Lower leg skin (tissue), 4 donors: ENCODE results near the gene LGALS14. TPM values are rescaled to one million over a fixed set of nuclear protein-coding genes. Genes with fewer than 3 reads are reported as not detected.

Experiments
- DNase-seq, 2 donors: peaks; one replicate each; pipeline ENCODE4 v3.0.0-alpha.2; 2019; ENCODE audit warnings: low spot score in 2 of 2
- H3K4me3 ChIP-seq: fragments of 200-600 bp; sonication (generic); 2 replicates; pipeline ENCODE4 v1.5.1; 2017; ENCODE audit warnings: mild to moderate bottlenecking, low read depth; ENCODE audit not compliant: poor library complexity, severe bottlenecking
- CTCF ChIP-seq, 3 donors: fragments of 450-650 bp; IDR thresholded peaks; one replicate each; pipeline ENCODE4 v1.5.1; 2016; ENCODE audit warnings: antibody characterized with exemption in 3 of 3, mild to moderate bottlenecking in 3 of 3, moderate library complexity in 2 of 3
- POLR2A ChIP-seq, 2 donors: fragments of 450-650 bp; IDR thresholded peaks; one replicate each; pipeline ENCODE4 v1.6.1; 2016 to 2017; ENCODE audit warnings: antibody characterized with exemption in 2 of 2, mild to moderate bottlenecking in 1 of 2, moderate library complexity in 1 of 2
- WGBS, 2 donors: methylation state at CpG; one replicate each; pipeline ENCODE4 v1.1.5; 2018; 5-methylcytosine and 5-hydroxymethylcytosine counted together
- intact Hi-C: fragments of 100-400 bp; cut with DNase I; formaldehyde crosslinking; loops from one replicate; pipeline ENCODE4 v1.15.0; 2023; ENCODE audit warnings: low total_unique reads
- total RNA-seq, 4 donors: library from RNA; depleted of rRNA; stranded (reverse); fragments of >200 nt; gene quantifications; one replicate each; pipeline ENCODE4 v1.1.0, GENCODE V29; 2016

The LGALS14 gene
- total RNA-seq, 4 donors from 2014 or later, result not detected

- intact Hi-C loops, result no loop called here
- DNase-seq, result no peak
- TF ChIP-seq CTCF (IDR thresholded peaks at IDR 0.05) (no peak), POLR2A (IDR thresholded peaks at IDR 0.05) (no peak)
- H3K4me3 ChIP-seq, result no peak overlapping the region
- 69 to 78% methylated on average over 5 of the region's 5 CpGs for WGBS, 2 donors
Observed at GRCh38 chr19:39736088-39736487, 31.8 kb downstream of the LGALS14 start.

- WGBS, 2 donors, result 68 to 77% methylated on average over 3 of the region's 3 CpGs
- H3K4me3 ChIP-seq, result no peak overlapping the region
- intact Hi-C loops, result no loop called here
- TF ChIP-seq CTCF (IDR thresholded peaks at IDR 0.05) (no peak), POLR2A (IDR thresholded peaks at IDR 0.05) (no peak)
- no peak for DNase-seq
Observed at GRCh38 chr19:39737351-39737750, 33.1 kb downstream of the LGALS14 start.

GRCh38 chr19:39737891-39738290 is 33.6 kb downstream of the LGALS14 start, which contains the start of gene CLC:
Gene CLC (minus strand): TSS chr19:39738029. CDS start chr19:39737952, 77 bp downstream.
- intact Hi-C loops, result no loop called here
- H3K4me3 ChIP-seq, result no peak within 1 kb of the TSS
- DNase-seq, result no peak
- 31 to 42% methylated on average over 3 of the region's 3 CpGs for WGBS, 2 donors
- no peak for TF ChIP-seq POLR2A (IDR thresholded peaks at IDR 0.05)
- TF ChIP-seq CTCF (IDR thresholded peaks at IDR 0.05), result no peak

- intact Hi-C loops, result no loop called here
Observed at GRCh38 chr19:39738814-39739213, 34.5 kb downstream of the LGALS14 start.

GRCh38 chr19:39740395-39740794 is 36.1 kb downstream of the LGALS14 start:
- no peak overlapping the region for H3K4me3 ChIP-seq
- no peak for TF ChIP-seq POLR2A (IDR thresholded peaks at IDR 0.05)
- intact Hi-C loops, result no loop called here
- 83 to 90% methylated on average over 1 of the region's 1 CpG for WGBS, 2 donors
- no peak for DNase-seq

More at GRCh38 chr19:39738814-39739213, 34.5 kb downstream of the LGALS14 start:
- H3K4me3 ChIP-seq, result no peak overlapping the region
- TF ChIP-seq POLR2A (IDR thresholded peaks at IDR 0.05) (no peak), CTCF (IDR thresholded peaks at IDR 0.05) (no peak)
- 40 to 44% methylated on average over 3 of the region's 3 CpGs for WGBS, 2 donors
- no peak for DNase-seq

GRCh38 chr19:39745643-39746042 is 41.4 kb downstream of the LGALS14 start:
- no peak for TF ChIP-seq CTCF (IDR thresholded peaks at IDR 0.05)
- TF ChIP-seq POLR2A (IDR thresholded peaks at IDR 0.05), result no peak
- WGBS, 2 donors, result 58 to 63% methylated on average over 3 of the region's 3 CpGs
- intact Hi-C loops, result no loop called here
- no peak for DNase-seq
- no peak overlapping the region for H3K4me3 ChIP-seq
